Sigmoid colon (tissue), 7 donors: ENCODE measurements around the gene TECR. TPM values are rescaled to one million over a fixed set of nuclear protein-coding genes. Genes with fewer than 3 reads are reported as not detected.
"Not testable (repeated sequence)": the region's sequence is repeated elsewhere in the genome, so short reads cannot be mapped to it uniquely, and the experiment has no call there.

Source experiments
- DNase-seq: peaks from one replicate; pipeline ENCODE4 v3.0.0-alpha.2; 2019
- H3K27ac ChIP-seq, 4 donors: fragments of 200-600 bp; sonication (generic); one replicate each; pipeline ENCODE4 v1.5.1; 2016 to 2019; ENCODE audit warnings: mild to moderate bottlenecking in 1 of 4
- H3K27me3 ChIP-seq, 3 donors: fragments of 200-600 bp; sonication (generic); one replicate each; pipeline ENCODE4 v1.5.1; 2019; ENCODE audit warnings: mild to moderate bottlenecking in 1 of 3
- H3K36me3 ChIP-seq, 4 donors: fragments of 200-600 bp; sonication (generic); one replicate each; pipeline ENCODE4 v1.5.1; 2016 to 2019
- H3K4me1 ChIP-seq, 4 donors: fragments of 200-600 bp; sonication (generic); one replicate each; pipeline ENCODE4 v1.5.1; 2017 to 2019
- H3K4me3 ChIP-seq, 4 donors: fragments of 200-600 bp; sonication (generic); one replicate each; pipeline ENCODE4 v1.5.1; 2017 to 2019; ENCODE audit warnings: mild to moderate bottlenecking in 2 of 4, moderate library complexity in 1 of 4
- H3K9me3 ChIP-seq, 4 donors: fragments of 200-600 bp in 3 of 4; sonication (generic) in 3 of 4; one replicate each; pipeline versions ENCODE4 v1.5.1 to v1.6.1; 2013 to 2019
- EP300 ChIP-seq, 4 donors: sonication (generic); formaldehyde crosslinking; IDR thresholded peaks; one replicate each; pipeline ENCODE4 v1.6.1; 2017; ENCODE audit warnings: antibody characterized with exemption in 4 of 4
- POLR2A ChIP-seq, 2 donors: fragments of 450-650 bp; IDR thresholded peaks; one replicate each; pipeline ENCODE4 v1.6.1; 2016; ENCODE audit warnings: antibody characterized with exemption in 2 of 2, mild to moderate bottlenecking in 2 of 2, moderate library complexity in 2 of 2
- POLR2AphosphoS5 ChIP-seq, 4 donors: sonication (generic); formaldehyde crosslinking; IDR thresholded peaks; one replicate each; pipeline ENCODE4 v1.6.1; 2017; ENCODE audit warnings: antibody characterized with exemption in 4 of 4
- WGBS, 2 donors: extraction: QIAGEN DNeasy Blood & Tissue Kit; methylation state at CpG; one replicate each; pipeline ENCODE4 v1.1.7; 2013; 5-methylcytosine and 5-hydroxymethylcytosine counted together
- intact Hi-C: fragments of 100-400 bp; cut with DNase I; formaldehyde crosslinking; loops from one replicate; pipeline ENCODE4 v1.15.1; 2023
- polyA plus RNA-seq, 3 donors: library from polyadenylated mRNA; stranded (reverse); fragments of 200-250 nt; gene quantifications; one replicate each; pipeline ENCODE4 v1.2.3, GENCODE V29; 2013
- total RNA-seq, 4 donors: library from RNA; depleted of rRNA; stranded (reverse); fragments of >200 nt; gene quantifications; one replicate each; pipeline ENCODE4 v1.1.0, GENCODE V29; 2016
- TF ChIP-seq, protein P1 (sequence below), 4 experiments: fragments of 450-650 bp in 3 of 4; fragments of 200-600 bp in 1 of 4; IDR thresholded peaks; one replicate each; pipeline ENCODE4 v1.5.1; 2016 to 2019; ENCODE audit warnings: antibody characterized with exemption in 4 of 4, mild to moderate bottlenecking in 3 of 4, moderate library complexity in 2 of 4
- donor health status: healthy with polysubstance abuse.
- donor health status: Bipolar disorder and iron deficiency.
- donor health status: healthy.

TECR gene
- total and polyA plus RNA-seq, 7 donors, result 20.6 to 139 (median 32.4) TPM

DNA sequence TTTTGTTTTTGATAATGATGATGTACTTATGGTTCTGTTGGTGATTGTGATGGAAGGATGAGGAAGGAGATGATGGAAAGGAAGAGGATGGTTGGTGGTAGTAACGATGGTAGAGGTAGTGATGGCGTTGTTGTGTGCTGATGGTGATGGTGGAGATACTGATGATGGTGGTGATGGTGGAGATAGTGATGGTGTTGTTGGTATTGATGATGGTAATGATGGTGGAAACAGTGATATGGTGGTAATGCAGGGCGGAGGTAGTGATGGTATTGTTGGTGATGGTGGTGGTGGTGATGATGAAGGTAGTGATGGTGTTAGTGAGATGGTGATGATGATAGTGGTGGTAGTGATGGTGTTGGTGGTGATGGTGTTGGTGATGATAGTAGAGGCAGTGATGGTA, 66.2 kb downstream of the TECR start:
- Histone ChIP-seq H3K4me3 (no peak overlapping the region), H3K36me3 (no peaks in the 10 kb centered on the region), H3K4me1 (no peaks in the 10 kb centered on the region), H3K9me3 (no peaks in the 10 kb centered on the region), H3K27ac (no peak overlapping the region), H3K27me3 (no peaks in the 10 kb centered on the region)
- no peak for DNase-seq
- TF ChIP-seq POLR2AphosphoS5 (IDR thresholded peaks at IDR 0.05) (no peak), EP300 (IDR thresholded peaks at IDR 0.05) (no peak), POLR2A (IDR thresholded peaks at IDR 0.05) (no peak)
- TF ChIP-seq, protein P1, sequence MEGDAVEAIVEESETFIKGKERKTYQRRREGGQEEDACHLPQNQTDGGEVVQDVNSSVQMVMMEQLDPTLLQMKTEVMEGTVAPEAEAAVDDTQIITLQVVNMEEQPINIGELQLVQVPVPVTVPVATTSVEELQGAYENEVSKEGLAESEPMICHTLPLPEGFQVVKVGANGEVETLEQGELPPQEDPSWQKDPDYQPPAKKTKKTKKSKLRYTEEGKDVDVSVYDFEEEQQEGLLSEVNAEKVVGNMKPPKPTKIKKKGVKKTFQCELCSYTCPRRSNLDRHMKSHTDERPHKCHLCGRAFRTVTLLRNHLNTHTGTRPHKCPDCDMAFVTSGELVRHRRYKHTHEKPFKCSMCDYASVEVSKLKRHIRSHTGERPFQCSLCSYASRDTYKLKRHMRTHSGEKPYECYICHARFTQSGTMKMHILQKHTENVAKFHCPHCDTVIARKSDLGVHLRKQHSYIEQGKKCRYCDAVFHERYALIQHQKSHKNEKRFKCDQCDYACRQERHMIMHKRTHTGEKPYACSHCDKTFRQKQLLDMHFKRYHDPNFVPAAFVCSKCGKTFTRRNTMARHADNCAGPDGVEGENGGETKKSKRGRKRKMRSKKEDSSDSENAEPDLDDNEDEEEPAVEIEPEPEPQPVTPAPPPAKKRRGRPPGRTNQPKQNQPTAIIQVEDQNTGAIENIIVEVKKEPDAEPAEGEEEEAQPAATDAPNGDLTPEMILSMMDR (IDR thresholded peaks at IDR 0.05), result no peak
- WGBS, 2 donors, result 93% methylated on average over 3 of the region's 3 CpGs
- intact Hi-C loops, result no loop called here

DNA sequence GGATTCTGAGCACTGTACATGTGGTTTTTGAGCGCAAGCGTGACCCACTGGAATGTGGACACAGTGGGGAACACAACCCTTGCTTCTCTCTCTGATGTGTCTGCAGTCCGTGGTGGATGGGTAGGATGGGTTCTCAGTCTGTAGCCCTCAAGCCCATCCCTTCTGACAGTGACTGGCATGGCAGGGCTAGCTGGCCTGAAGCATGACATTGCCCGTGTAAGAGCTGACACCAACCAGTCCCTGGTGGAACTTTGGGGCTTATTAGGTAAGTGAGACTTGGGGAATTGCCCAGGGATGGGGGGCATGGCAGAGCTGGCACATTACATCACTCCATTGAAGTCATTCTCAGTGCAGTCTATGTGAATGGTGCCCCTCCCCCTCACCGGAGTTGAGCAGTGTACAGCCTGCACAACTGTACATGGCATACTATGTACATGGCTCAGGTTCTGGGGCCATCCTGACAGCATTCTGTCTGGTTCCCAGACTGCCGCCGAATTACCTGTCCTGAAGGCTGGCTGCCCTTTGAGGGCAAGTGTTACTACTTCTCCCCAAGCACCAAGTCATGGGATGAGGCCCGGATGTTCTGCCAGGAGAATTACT, 70.3 kb downstream of the TECR start:
- 89 to 94% methylated on average over 8 of the region's 8 CpGs for WGBS, 2 donors
- Histone ChIP-seq H3K27me3 (no peaks in the 10 kb centered on the region), H3K27ac (no peak overlapping the region), H3K4me3 (no peak overlapping the region), H3K4me1 (no peaks in the 10 kb centered on the region), H3K9me3 (no peaks in the 10 kb centered on the region), H3K36me3 (no peaks in the 10 kb centered on the region)
- intact Hi-C loops, result no loop called here
- DNase-seq, result no peak
- no peak for TF ChIP-seq EP300 (IDR thresholded peaks at IDR 0.05)
- TF ChIP-seq POLR2AphosphoS5 (IDR thresholded peaks at IDR 0.05), result no peak
- no peak for TF ChIP-seq POLR2A (IDR thresholded peaks at IDR 0.05)
- TF ChIP-seq, protein P1 (IDR thresholded peaks at IDR 0.05), result no peak

DNA sequence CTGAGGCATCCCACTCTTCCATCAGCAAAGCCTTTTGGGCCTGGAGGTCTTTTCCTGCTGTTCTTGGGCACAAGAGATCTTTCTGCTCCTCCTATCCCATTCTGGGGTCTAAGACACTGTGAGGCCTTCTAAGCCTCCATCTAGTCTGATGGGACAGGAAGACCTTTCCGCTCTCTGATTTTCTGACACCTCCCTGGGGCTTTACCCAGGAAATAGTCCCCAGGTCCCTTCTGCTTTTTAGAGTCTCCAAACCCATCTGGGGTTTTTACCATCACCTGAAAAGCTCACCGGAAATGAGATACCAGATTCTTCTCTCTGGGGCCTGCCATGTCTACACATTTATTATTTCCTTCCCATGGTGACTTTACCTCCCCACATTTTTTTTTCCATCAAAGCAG, 74.6 kb downstream of the TECR start:
- DNase-seq, result no peak
- intact Hi-C loops, result no loop called here
- WGBS, 2 donors, result 51 to 93% methylated on average over 2 of the region's 2 CpGs
- Histone ChIP-seq H3K27me3 (no peaks in the 10 kb centered on the region), H3K9me3 (no peaks in the 10 kb centered on the region), H3K4me3 (no peak overlapping the region), H3K27ac (no peak overlapping the region), H3K36me3 (no peaks in the 10 kb centered on the region), H3K4me1 (no peaks in the 10 kb centered on the region)
- no peak for TF ChIP-seq POLR2A (IDR thresholded peaks at IDR 0.05)

DNA sequence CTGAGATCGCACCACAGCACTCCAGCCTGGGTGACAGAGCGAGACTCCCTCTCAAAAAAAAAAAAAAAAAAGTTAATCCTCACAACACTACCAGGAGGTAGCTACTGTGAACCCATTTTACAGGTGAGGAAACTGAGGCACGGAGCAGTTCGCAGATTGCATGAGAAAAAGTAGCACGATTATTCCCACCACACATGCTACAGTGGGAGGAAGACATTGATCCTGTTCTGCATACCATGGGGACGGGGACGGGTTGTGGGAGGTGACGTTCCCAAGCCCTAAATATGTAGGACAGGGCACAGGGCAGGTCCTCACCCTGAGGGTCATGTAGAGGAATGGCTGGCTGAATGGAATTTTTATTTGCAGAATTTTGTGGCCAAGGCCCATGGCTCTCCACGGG, 77.2 kb downstream of the TECR start:
- H3K4me1 ChIP-seq, result no peaks in the 10 kb centered on the region
- intact Hi-C loops, result no loop called here
- no peaks in the 10 kb centered on the region for H3K27me3 ChIP-seq
- no peaks in the 10 kb centered on the region for H3K9me3 ChIP-seq
- no peak overlapping the region for H3K27ac ChIP-seq
- H3K36me3 ChIP-seq, result no peaks in the 10 kb centered on the region
- WGBS, 2 donors, result 74 to 76% methylated on average over 9 of the region's 9 CpGs
- DNase-seq, result no peak
- no peak for TF ChIP-seq POLR2A (IDR thresholded peaks at IDR 0.05)
- TF ChIP-seq EP300 (IDR thresholded peaks at IDR 0.05), result no peak
- TF ChIP-seq, protein P1 (IDR thresholded peaks at IDR 0.05), result no peak
- TF ChIP-seq POLR2AphosphoS5 (IDR thresholded peaks at IDR 0.05), result no peak
- no peak overlapping the region for H3K4me3 ChIP-seq

DNA sequence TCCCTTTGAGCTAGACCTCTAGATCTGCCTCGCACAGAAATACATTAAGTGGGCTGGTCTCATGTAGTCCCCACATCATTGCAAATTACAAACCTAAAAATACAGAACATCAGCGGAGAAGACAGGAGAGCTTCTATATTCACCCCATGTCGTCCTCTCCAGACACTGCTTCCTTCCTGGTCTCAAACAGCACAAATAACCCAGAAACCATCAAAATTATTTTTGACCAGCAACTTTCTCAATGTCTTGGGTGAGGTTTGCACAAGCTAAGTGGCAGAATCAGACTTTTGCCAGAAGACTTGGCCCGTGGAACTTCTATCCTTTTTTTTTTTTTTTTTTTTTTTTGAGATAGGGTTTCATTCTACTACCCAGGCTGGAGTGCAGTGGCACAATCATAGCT, 81.7 kb downstream of the TECR start:
- TF ChIP-seq, protein P1 (IDR thresholded peaks at IDR 0.05), result no peak
- TF ChIP-seq POLR2AphosphoS5 (IDR thresholded peaks at IDR 0.05) (no peak), POLR2A (IDR thresholded peaks at IDR 0.05) (no peak), EP300 (IDR thresholded peaks at IDR 0.05) (no peak)
- no peak overlapping the region for H3K4me3 ChIP-seq
- no peaks in the 10 kb centered on the region for H3K36me3 ChIP-seq
- no peak overlapping the region for H3K27ac ChIP-seq
- no peaks in the 10 kb centered on the region for H3K27me3 ChIP-seq
- H3K9me3 ChIP-seq, result no peaks in the 10 kb centered on the region
- WGBS, 2 donors, result 61 to 67% methylated on average over 4 of the region's 4 CpGs
- intact Hi-C loops, result no loop called here
- no peaks in the 10 kb centered on the region for H3K4me1 ChIP-seq
- DNase-seq, result no peak

DNA sequence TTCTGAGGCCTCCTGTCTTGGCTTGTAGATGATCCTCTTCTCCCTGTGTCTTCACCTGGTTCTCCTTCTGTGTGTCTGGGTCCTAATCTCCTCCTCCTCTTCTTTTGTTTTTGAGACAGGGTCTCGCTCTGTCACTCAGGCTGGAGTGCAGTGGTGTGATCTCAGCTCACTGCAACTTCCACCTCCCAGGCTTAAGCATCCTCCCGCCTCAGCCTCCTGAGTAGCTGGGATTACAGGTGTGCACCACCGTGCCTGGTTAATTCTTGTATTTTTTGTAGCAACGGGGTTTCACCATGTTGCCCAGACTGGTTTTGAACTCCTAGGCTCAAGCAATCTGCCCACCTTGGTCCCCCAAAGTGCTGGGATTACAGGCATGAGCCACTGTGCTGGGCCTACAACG, 82.8 kb downstream of the TECR start:
- H3K4me1 ChIP-seq, intact Hi-C loops, H3K27me3 ChIP-seq, DNase-seq, H3K4me3 ChIP-seq, H3K27ac ChIP-seq, H3K9me3 ChIP-seq, H3K36me3 ChIP-seq: not testable (repeated sequence)
- WGBS, 2 donors, result 81 to 88% methylated on average over 5 of the region's 5 CpGs
